Prostate gland (tissue), 2 donors: ENCODE data around the gene P2RX1.

Source experiments
- POLR2AphosphoS5 ChIP-seq: sonication (generic); formaldehyde crosslinking; IDR thresholded peaks from one replicate; pipeline ENCODE4 v1.6.1; 2017; ENCODE audit warnings: antibody characterized with exemption
- TF ChIP-seq, protein P1 (sequence below), 4 experiments: fragments of 200-600 bp in 2 of 4; fragments of 450-650 bp in 2 of 4; sonication (generic) in 2 of 4; IDR thresholded peaks; 1 replicate in 3 of 4; 2 replicates in 1 of 4; pipeline ENCODE4 v1.5.1; 2016 to 2019; ENCODE audit warnings: antibody characterized with exemption in 4 of 4, mild to moderate bottlenecking in 2 of 4, moderate library complexity in 2 of 4

DNA sequence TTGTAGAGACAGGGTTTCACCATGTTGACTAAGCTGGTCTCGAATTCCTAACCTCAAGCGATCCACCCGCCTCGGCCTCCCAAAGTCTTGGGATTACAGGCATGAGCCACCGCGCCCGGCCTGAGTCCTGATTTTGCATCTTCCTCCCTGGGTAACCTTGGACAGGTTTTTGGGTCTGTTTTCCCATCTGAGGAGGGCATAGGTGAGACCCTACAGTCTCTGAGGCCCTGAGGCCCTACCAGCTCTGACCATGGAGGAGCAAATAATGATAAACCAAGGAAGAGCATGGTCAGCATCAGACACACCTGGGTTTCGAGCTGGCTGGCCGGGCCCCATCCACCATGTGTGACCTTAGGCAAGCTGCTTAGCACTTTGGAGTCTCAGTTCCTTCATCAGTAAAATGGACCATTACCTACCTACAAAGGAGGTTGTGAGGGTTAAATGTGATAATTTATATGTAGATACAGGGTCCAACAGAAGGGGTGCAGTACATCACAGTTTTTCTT, 69.0 kb downstream of the P2RX1 start:
- TF ChIP-seq, protein P1, sequence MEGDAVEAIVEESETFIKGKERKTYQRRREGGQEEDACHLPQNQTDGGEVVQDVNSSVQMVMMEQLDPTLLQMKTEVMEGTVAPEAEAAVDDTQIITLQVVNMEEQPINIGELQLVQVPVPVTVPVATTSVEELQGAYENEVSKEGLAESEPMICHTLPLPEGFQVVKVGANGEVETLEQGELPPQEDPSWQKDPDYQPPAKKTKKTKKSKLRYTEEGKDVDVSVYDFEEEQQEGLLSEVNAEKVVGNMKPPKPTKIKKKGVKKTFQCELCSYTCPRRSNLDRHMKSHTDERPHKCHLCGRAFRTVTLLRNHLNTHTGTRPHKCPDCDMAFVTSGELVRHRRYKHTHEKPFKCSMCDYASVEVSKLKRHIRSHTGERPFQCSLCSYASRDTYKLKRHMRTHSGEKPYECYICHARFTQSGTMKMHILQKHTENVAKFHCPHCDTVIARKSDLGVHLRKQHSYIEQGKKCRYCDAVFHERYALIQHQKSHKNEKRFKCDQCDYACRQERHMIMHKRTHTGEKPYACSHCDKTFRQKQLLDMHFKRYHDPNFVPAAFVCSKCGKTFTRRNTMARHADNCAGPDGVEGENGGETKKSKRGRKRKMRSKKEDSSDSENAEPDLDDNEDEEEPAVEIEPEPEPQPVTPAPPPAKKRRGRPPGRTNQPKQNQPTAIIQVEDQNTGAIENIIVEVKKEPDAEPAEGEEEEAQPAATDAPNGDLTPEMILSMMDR (IDR thresholded peaks at IDR 0.05), result no peak
- no peak for TF ChIP-seq POLR2AphosphoS5
